H54 (cell line): ENCODE results near the gene NKAIN1.
"Not testable (repeated sequence)": the region's sequence is repeated elsewhere in the genome, so short reads cannot be mapped to it uniquely, and the experiment has no call there.

Experiments
- DNase-seq: peaks from one replicate; pipeline ENCODE4 v3.0.0; 2011; ENCODE audit warnings: low spot score, mixed read lengths; ENCODE audit not compliant: insufficient read length
- FAIRE-seq: peaks from 3 replicates; lab custom pipeline; 2011; peaks lifted over from hg19 to GRCh38; lab: Jason Lieb, UNC
- POLR2A ChIP-seq: IDR thresholded peaks from 2 replicates; pipeline ENCODE4 v1.6.1; 2011; ENCODE audit warnings: low read depth, mild to moderate bottlenecking, low read length

Gene NKAIN1

DNA sequence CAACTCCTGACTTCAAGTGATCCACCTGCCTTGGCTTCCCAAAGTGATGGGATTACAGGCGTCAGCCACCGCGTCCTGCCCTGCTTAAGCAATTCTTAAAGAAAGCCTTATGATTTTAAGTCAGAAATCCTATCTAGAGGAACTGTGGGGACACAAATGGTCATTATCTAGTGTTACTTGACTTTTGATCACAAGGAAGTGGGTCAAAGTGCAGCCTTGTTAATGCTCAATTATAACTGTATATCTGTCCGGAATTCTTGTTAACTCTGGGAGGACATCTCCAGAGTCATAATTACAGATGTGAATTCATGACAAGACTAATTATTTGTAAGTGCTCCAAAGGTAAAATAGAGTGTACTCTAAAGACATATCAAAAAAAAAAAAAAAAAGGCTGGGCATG is 97.3 kb downstream of the NKAIN1 start:
- FAIRE-seq: no peak

DNA sequence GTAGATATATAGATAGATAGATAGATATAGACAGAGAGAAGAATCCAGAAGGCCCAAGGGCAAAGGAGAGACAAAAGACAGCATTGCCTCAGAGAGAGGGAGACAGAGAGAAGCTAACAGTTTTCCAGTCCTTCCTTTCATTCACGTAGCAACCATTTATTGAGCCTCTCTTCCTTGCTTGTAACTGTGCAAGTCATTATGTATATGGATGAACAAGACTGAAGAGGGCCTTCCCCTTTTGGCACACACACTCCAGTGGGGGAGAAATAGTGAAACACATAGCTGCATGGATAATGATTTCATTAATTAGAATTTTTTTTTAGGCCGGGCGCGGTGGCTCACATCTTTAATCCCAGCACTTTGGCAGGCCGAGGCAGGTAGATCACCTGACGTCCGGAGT is 99.4 kb downstream of the NKAIN1 start:
- FAIRE-seq (no peak), DNase-seq (no peak)
- no peak for TF ChIP-seq POLR2A

More for the DNA sequence above, 97.3 kb downstream of the NKAIN1 start:
- no peak for DNase-seq
- TF ChIP-seq POLR2A: no peak

DNA sequence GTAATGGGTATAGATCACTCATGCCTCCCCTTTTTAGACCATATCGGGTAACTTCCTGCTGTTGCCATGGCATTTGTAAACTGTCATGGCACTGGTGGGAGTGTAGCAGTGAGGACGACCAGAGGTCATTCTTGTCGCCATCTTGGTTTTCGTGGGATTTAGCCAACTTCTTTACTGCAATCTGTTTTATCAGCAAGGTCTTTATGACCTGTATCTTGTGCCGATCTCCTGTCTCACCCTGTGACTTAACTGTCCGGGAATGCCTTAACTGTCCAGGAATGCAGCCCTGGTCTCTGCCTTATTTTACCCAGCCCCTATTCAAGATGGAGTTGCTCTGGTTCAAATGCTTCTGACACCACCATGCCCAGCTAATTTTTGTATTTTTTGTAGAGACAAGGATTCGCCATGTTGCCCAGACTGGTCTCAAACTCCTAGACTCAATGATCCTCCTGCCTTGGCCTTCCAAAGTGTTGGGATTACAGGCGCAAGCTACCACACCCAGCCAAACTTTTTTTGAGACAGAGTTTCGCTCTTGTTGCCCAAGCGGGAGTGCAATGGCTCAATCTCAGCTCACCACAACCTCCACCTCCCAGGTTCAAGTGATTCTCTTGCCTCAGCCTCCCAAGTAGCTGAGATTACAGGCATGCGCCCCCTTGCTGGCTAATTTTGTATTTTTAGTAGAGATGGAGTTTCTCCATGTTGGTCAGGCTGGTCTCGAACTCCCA is 100.7 kb downstream of the NKAIN1 start:
- DNase-seq, FAIRE-seq: not testable (repeated sequence)

DNA sequence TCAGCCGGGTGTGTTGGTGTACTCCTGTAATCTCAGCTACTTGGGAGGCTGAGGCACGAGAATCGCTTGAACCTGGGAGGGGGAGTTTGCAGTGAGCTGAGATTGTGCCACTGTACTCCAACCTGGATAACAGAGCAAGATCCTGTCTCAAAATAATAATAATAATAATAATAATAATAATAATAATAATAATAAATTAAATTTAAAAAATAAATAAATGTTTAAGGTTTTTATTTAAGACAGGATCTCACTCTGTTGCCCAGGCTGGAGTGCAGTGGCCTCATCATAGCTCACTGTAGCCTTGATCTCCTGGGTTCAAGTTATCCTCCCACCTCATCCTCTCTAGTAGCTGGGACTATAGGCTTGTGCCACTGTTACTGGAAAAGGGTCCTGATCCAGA is 101.8 kb downstream of the NKAIN1 start:
- FAIRE-seq, DNase-seq: not testable (repeated sequence)

DNA sequence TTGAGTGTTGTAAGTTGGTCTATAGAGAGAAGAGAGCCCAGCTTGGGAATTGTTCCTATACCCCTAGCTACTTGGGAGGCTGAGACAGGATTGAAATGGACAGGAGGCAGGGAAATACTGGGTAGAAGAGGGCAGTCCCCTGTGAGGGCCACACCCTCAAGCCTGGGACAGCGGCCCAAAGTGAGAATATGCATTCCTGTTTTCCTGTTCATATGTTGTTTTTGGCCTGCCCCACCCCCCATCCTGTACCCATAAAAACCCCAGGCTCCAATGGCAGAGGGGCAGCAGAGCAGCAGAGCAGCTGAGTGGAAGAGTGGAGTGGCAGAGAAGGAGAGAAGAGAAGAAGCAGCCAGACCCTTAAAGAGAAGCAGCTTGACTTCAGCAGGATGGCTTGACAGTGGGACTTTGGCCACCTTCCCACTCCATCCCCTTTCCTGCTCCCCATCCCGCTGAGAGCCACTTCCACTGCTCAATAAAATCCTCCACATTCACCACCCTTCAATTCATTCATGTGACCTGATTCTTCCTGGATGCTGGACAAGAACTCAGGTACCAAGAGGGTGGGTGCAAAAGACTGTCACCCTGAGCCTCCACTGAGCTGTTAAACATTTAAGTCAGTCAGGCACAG is 103.6 kb downstream of the NKAIN1 start:
- TF ChIP-seq POLR2A: no peak
- DNase-seq: no peak
- FAIRE-seq: no peak

DNA sequence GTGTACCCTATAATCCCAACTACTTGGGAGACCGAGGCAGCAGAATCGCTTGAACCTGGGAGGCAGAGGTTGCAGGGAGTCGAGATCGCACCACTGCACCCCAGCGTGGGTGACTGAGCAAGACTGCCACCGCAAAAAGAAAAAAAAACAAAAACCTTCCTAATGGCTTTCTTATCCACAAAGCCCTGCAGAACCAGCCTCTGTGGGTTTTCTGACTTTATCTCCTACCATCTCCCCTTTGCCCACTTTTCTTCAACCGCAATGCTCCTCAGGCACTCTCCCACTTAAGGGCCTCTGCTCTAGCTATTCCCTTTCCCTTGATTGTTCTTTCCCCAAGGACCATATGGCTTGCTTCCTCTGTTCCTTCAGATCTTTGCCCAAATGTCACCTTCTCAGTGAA is 106.3 kb downstream of the NKAIN1 start:
- no peak for FAIRE-seq
- TF ChIP-seq POLR2A: no peak
- DNase-seq: no peak
